DND-41 (cell line): ENCODE results near the gene KLHL30.

ENCODE experiments used
- CTCF ChIP-seq: IDR thresholded peaks from 2 replicates; pipeline ENCODE4 v1.5.1; 2012; ENCODE audit warnings: borderline replicate concordance, low read length, moderate library complexity, mild to moderate bottlenecking; ENCODE audit not compliant: poor library complexity, severe bottlenecking; ENCODE audit errors: extremely low read depth
- EZH2 ChIP-seq: IDR thresholded peaks from 3 replicates; pipeline ENCODE4 v1.6.1; 2012; ENCODE audit warnings: borderline replicate concordance, low read depth, mild to moderate bottlenecking, moderate library complexity, low read length, inconsistent platforms; ENCODE audit not compliant: severe bottlenecking

GRCh38 chr2:238122287-238123217, 15.9 kb upstream of the KLHL30 start:
- no peak for TF ChIP-seq CTCF
- no peak for TF ChIP-seq EZH2
